Lower lobe of right lung (tissue), 2 donors: ENCODE data around the gene RNF212. TPM values are rescaled to one million over a fixed set of nuclear protein-coding genes. Genes with fewer than 3 reads are reported as not detected.
A peak's percentile ranks its signal among the peaks of the same experiment; 100 is the strongest.
"Not testable (repeated sequence)": the region's sequence is repeated elsewhere in the genome, so short reads cannot be mapped to it uniquely, and the experiment has no call there.

Experiments
- ATAC-seq, 2 donors: fragments of 200-7000 bp; cut with Tn5 transposase; one replicate each; pipeline ENCODE4 v1.9.1; 2020 to 2022; ENCODE audit warnings: mild to moderate bottlenecking in 2 of 2, moderate library complexity in 2 of 2
- DNase-seq: peaks from one replicate; pipeline ENCODE4 v3.0.0-alpha.2; 2020
- H3K27ac ChIP-seq: fragments of 200-600 bp; one replicate; pipeline ENCODE4 v1.8.0; 2022
- H3K27me3 ChIP-seq: fragments of 200-600 bp; one replicate; pipeline ENCODE4 v1.8.0; 2022; ENCODE audit warnings: low read depth
- H3K36me3 ChIP-seq: fragments of 200-600 bp; one replicate; pipeline ENCODE4 v1.8.0; 2022; ENCODE audit warnings: mild to moderate bottlenecking
- H3K4me1 ChIP-seq: fragments of 200-600 bp; one replicate; pipeline ENCODE4 v1.8.0; 2022
- H3K4me3 ChIP-seq: fragments of 200-600 bp; one replicate; pipeline ENCODE4 v1.8.0; 2022; ENCODE audit warnings: mild to moderate bottlenecking
- H3K9me3 ChIP-seq: fragments of 200-600 bp; one replicate; pipeline ENCODE4 v1.8.0; 2022
- intact Hi-C: fragments of 100-400 bp; cut with DNase I; formaldehyde crosslinking; loops from one replicate; pipeline ENCODE4 v1.11.0; 2022
- total RNA-seq: library from RNA; stranded (reverse); fragmentation: NEBNext Ultra II Directional; extraction: Animal tissue kit (Norgen Biotek cat#: 25700); gene quantifications from one replicate; pipeline ENCODE4 v1.2.1, GENCODE V29; 2021
- TF ChIP-seq, protein P1 (sequence below): fragments of 200-600 bp; IDR thresholded peaks from one replicate; pipeline ENCODE4 v1.8.0; 2022; ENCODE audit warnings: antibody characterized with exemption, mild to moderate bottlenecking
- donor health status: DM: no; HTN: yes; CAD: no; lungs with severe emphysema.

The RNF212 gene
- total RNA-seq, 1 donor from 2014 or later = 6.8 TPM

DNA sequence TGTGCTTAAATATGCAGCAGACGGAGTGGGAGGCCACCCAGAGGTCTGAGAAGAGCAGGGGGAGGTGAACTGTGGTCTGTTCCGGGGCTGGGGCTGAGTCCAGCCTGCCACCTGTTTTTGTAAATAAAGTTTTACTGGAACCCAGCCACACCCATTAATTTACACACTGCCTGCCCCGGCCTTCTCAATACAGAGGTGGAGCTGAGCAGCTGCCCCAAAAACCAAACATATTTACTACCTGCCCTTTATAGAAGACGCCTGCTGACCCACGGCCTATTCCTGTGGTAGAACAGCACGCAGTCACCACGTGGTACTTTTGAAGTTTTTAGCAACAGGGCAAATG, 56.0 kb downstream of the RNF212 start:
- Histone ChIP-seq H3K27me3 (peaks cover 51% of the 10 kb centered on the region), H3K4me1 (peaks cover 16% of the 10 kb centered on the region), H3K4me3 (no peak overlapping the region), H3K36me3 (no peaks in the 10 kb centered on the region), H3K27ac (no peak overlapping the region), H3K9me3 (no peaks in the 10 kb centered on the region)
- TF ChIP-seq, protein P1, sequence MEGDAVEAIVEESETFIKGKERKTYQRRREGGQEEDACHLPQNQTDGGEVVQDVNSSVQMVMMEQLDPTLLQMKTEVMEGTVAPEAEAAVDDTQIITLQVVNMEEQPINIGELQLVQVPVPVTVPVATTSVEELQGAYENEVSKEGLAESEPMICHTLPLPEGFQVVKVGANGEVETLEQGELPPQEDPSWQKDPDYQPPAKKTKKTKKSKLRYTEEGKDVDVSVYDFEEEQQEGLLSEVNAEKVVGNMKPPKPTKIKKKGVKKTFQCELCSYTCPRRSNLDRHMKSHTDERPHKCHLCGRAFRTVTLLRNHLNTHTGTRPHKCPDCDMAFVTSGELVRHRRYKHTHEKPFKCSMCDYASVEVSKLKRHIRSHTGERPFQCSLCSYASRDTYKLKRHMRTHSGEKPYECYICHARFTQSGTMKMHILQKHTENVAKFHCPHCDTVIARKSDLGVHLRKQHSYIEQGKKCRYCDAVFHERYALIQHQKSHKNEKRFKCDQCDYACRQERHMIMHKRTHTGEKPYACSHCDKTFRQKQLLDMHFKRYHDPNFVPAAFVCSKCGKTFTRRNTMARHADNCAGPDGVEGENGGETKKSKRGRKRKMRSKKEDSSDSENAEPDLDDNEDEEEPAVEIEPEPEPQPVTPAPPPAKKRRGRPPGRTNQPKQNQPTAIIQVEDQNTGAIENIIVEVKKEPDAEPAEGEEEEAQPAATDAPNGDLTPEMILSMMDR = no peak
- ATAC-seq = no peak
- DNase-seq = no peak
- intact Hi-C loops = no loop called here

DNA sequence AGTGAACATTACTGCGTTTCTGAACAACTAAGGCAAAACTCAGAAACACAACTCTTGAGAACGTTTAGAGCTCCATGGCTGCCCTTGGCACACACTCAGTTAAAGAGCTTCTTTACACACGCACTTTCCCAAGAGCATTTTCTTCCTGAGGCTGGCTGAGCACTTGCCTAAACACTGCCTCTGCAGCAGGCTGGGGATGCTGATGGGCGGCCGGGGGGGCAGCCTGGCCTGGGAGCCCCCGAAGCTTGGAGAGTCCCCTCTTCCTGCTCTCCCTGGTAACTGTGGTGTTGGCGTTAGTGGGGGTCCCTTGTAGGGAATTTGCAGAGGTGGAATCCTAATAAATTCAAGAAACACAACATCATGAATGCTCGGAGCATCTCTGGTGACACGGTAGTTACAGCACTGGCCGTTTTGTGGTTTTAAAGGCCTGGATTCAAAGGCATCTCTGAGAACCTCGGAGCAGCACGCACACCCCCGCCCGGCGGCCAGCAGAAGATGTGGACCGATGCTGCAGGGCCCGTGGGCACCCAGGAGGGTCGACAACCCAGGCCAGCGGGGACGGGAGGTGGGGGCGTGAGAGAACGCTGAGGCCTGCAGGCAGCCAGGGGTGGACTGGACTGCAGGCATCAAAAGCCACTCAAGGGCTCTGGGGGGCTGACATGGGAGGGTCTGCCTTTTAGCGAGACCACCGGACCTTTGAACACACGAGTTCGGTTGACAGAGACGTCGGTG, 56.5 kb downstream of the RNF212 start:
- intact Hi-C loops = no loop called here
- H3K9me3 ChIP-seq = no peaks in the 10 kb centered on the region
- H3K4me1 ChIP-seq = peaks cover 16% of the 10 kb centered on the region
- no peaks in the 10 kb centered on the region for H3K36me3 ChIP-seq
- H3K4me3 ChIP-seq = no peak overlapping the region
- DNase-seq = no peak
- TF ChIP-seq, protein P1 = no peak
- ATAC-seq = no peak
- H3K27ac ChIP-seq = no peak overlapping the region
- H3K27me3 ChIP-seq = peaks cover 56% of the 10 kb centered on the region

DNA sequence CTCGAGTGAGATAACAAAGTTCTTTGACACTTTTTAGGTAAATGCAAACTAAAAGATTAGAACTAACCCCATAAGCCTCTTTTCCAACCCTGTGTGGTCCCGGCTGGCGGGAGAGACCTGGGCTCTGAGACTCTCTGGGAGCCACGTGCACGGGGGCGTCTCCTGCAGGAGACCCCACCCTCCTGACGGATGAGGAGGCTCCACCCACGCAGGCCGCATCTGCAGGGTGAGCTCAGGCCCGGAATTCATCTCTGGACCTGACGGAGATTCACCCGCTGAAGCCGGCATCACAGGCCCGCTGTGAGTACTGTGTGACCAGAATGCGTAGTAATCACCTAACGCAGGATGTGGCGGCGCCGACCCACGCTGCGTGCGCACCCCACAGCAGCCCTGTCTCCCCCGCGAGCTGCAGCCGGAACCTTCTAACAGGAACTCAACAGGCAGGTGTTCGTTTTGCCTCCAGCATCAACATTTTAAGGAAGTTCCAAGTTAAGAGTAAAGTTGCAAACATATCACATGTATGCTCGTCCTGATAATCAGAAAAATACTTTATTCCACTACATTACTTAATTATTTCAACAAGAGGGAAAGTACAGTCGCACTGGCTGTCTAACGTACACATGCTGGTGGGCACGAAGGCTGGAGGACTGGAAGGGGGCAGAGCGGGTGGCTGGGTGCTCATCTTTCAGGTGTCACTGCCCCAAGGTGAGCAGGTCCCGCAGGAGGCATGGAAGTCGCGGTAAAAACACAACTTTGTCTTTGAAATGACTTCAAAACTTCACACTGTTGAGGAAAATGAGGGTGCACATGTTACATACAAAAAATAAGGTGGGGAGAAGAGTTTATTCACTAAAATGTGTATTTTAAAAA, 57.4 kb downstream of the RNF212 start:
- intact Hi-C loops = no loop called here
- DNase-seq (no peak), ATAC-seq (peak; percentile 56 to 68)
- H3K27ac ChIP-seq = peak overlapping the region; percentile 49
- TF ChIP-seq, protein P1 = no peak
- peak overlapping the region; percentile 32 for H3K4me3 ChIP-seq
- peaks cover 16% of the 10 kb centered on the region for H3K4me1 ChIP-seq
- H3K27me3 ChIP-seq = peaks cover 63% of the 10 kb centered on the region
- no peaks in the 10 kb centered on the region for H3K9me3 ChIP-seq
- no peaks in the 10 kb centered on the region for H3K36me3 ChIP-seq

DNA sequence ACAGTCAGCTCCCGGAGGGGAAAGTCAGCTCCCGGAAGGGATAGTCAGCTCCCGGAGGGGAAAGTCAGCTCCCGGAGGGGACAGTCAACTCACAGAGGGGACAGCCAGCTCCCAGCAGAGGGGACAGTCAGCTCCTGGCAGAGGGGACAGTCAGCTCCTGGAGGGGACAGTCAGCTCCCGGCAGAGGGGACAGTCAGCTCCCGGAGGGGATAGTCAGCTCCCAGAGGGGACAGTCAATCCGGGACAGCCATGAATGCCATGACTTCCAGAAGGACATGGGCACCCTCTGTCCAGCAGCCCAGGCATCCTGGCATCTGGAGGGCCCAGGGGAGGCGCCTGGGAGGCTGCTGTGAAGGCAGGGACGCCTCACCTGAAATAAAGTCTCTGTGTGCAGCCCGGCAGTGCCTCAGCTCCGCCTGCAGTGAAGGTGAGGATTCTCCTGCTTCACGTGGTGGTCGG, 58.1 kb downstream of the RNF212 start:
- H3K36me3 ChIP-seq, H3K9me3 ChIP-seq, DNase-seq, intact Hi-C loops, ATAC-seq: not testable (repeated sequence)
- Histone ChIP-seq H3K4me3 (peak overlapping the region; percentile 32), H3K27ac (peak overlapping the region; percentile 49), H3K4me1 (peaks cover 16% of the 10 kb centered on the region), H3K27me3 (peaks cover 63% of the 10 kb centered on the region)

- ATAC-seq, DNase-seq, H3K36me3 ChIP-seq, intact Hi-C loops, H3K27ac ChIP-seq, H3K9me3 ChIP-seq, H3K4me3 ChIP-seq: not testable (repeated sequence)
- Histone ChIP-seq H3K4me1 (peaks cover 16% of the 10 kb centered on the region), H3K27me3 (peaks cover 63% of the 10 kb centered on the region)
Measured at GRCh38 chr4:1054696-1055242, 58.6 kb downstream of the RNF212 start.

GRCh38 chr4:1053891-1054290, 59.5 kb downstream of the RNF212 start:
- H3K36me3 ChIP-seq, H3K9me3 ChIP-seq, DNase-seq, H3K27ac ChIP-seq, H3K4me3 ChIP-seq, ATAC-seq, intact Hi-C loops: not testable (repeated sequence)
- Histone ChIP-seq H3K4me1 (peaks cover 16% of the 10 kb centered on the region), H3K27me3 (peaks cover 56% of the 10 kb centered on the region)
